H1 (cell line): ENCODE measurements around the gene KRT78. TPM values are rescaled to one million over a fixed set of nuclear protein-coding genes. Genes with fewer than 3 reads are reported as not detected.

Experiments
- CTCF ChIA-PET: fragments of 300-600 bp; sonication (Branson Sonifier 250); formaldehyde crosslinking; loops from one replicate; lab custom pipeline; 2021; ENCODE audit not compliant: partially characterized antibody; lab: Charles Lee
- POLR2A ChIA-PET: fragments of 300-600 bp; sonication (Branson Sonifier 250); formaldehyde crosslinking; loops from one replicate; lab custom pipeline; 2021; ENCODE audit warnings: inconsistent platforms; ENCODE audit not compliant: partially characterized antibody; lab: Charles Lee
- DNase-seq, 2 experiments: peaks; one replicate each; pipeline versions ENCODE4 v3.0.0 to v3.0.0-alpha.2; 2010 to 2022; ENCODE audit warnings: low spot score in 2 of 2, low read depth in 1 of 2, mixed read lengths in 1 of 2
- FAIRE-seq: peaks from 2 replicates; lab custom pipeline; 2011; peaks lifted over from hg19 to GRCh38; lab: Jason Lieb, UNC
- H2AFZ ChIP-seq: 2 replicates; pipeline ENCODE4 v1.8.1; 2012; ENCODE audit warnings: low read length, inconsistent platforms
- H2AK5ac ChIP-seq: 2 replicates; pipeline ENCODE4 v1.6.1; 2013; ENCODE audit warnings: low read depth, low read length
- H2BK120ac ChIP-seq: replicated peaks from 2 replicates; pipeline ENCODE3; 2013; ENCODE audit warnings: low read depth, low read length, inconsistent platforms
- H2BK12ac ChIP-seq: 2 replicates; pipeline ENCODE4 v1.6.1; 2013; ENCODE audit warnings: low read depth, low read length
- H2BK15ac ChIP-seq: 2 replicates; pipeline ENCODE4 v1.6.1; 2013; ENCODE audit warnings: low read length
- H2BK20ac ChIP-seq: 2 replicates; pipeline ENCODE4 v1.6.1; 2013; ENCODE audit warnings: low read length
- H2BK5ac ChIP-seq: 2 replicates; pipeline ENCODE4 v1.6.1; 2013; ENCODE audit warnings: low read depth, low read length
- H3K14ac ChIP-seq: 2 replicates; pipeline ENCODE4 v1.6.1; 2013; ENCODE audit warnings: inconsistent platforms; ENCODE audit not compliant: insufficient read length
- H3K18ac ChIP-seq: 2 replicates; pipeline ENCODE4 v1.6.1; 2013; ENCODE audit warnings: low read length; ENCODE audit errors: extremely low read depth
- H3K23ac ChIP-seq: 2 replicates; pipeline ENCODE4 v1.6.1; 2013; ENCODE audit warnings: inconsistent platforms; ENCODE audit not compliant: insufficient read length
- H3K23me2 ChIP-seq: 2 replicates; pipeline ENCODE4 v1.6.1; 2013; ENCODE audit warnings: low read depth, low read length
- H3K27ac ChIP-seq: 2 replicates; pipeline ENCODE4 v1.6.1; 2011; ENCODE audit warnings: low read depth, low read length, inconsistent platforms
- H3K27me3 ChIP-seq, 4 experiments: replicated peaks in 1 of 4; 1 replicate in 1 of 4; 2 replicates in 3 of 4; pipeline versions ENCODE4 v1.6.1 to v1.8.1; 2011 to 2013; ENCODE audit warnings: low read length in 3 of 4, mild to moderate bottlenecking in 3 of 4, inconsistent platforms in 2 of 4, mixed read lengths in 2 of 4, moderate library complexity in 1 of 4; ENCODE audit not compliant: control insufficient read depth in 3 of 4, insufficient read depth in 3 of 4; ENCODE audit errors: extremely low read depth in 1 of 4
- H3K36me3 ChIP-seq, 4 experiments: 2 replicates each; pipeline versions ENCODE4 v1.6.1 to v1.8.1; 2011 to 2013; ENCODE audit warnings: mild to moderate bottlenecking in 4 of 4, low read length in 3 of 4, moderate library complexity in 2 of 4, control low read depth in 1 of 4, inconsistent platforms in 1 of 4; ENCODE audit not compliant: insufficient read depth in 4 of 4, control insufficient read depth in 2 of 4
- H3K4ac ChIP-seq: replicated peaks from 2 replicates; pipeline ENCODE3; 2013; ENCODE audit warnings: low read length, low read depth, mixed read lengths, inconsistent platforms; ENCODE audit not compliant: insufficient read length
- H3K4me1 ChIP-seq, 4 experiments: replicated peaks in 1 of 4; 1 replicate in 1 of 4; 2 replicates in 3 of 4; pipeline versions ENCODE4 v1.6.1 to v1.8.1; 2011 to 2013; ENCODE audit warnings: low read length in 3 of 4, inconsistent platforms in 2 of 4, mixed read lengths in 1 of 4; ENCODE audit not compliant: insufficient read depth in 4 of 4, control insufficient read depth in 3 of 4
- H3K4me2 ChIP-seq, 2 experiments: 2 replicates each; pipeline versions ENCODE4 v1.6.1 to v1.8.1; 2011 to 2013; ENCODE audit warnings: low read depth in 2 of 2, low read length in 2 of 2, control low read depth in 1 of 2, inconsistent platforms in 1 of 2, mild to moderate bottlenecking in 1 of 2; ENCODE audit not compliant: insufficient read depth in 1 of 2
- H3K4me3 ChIP-seq, 4 experiments: fragments of 200-600, 300-600 bp in 1 of 4; sonication (generic), shearing (Covaris generic), sonication (Bioruptor Twin) in 1 of 4; 2 replicates each; pipeline versions ENCODE4 v1.5.1 to v1.8.1; 2011 to 2016; ENCODE audit warnings: low read length in 4 of 4, low read depth in 3 of 4, control low read depth in 2 of 4, inconsistent platforms in 2 of 4, mild to moderate bottlenecking in 2 of 4, mixed read lengths in 1 of 4, moderate library complexity in 1 of 4; ENCODE audit not compliant: insufficient read depth in 2 of 4; ENCODE audit errors: extremely low read depth in 1 of 4
- H3K56ac ChIP-seq: replicated peaks from 2 replicates; pipeline ENCODE3; 2013; ENCODE audit warnings: low read depth, mild to moderate bottlenecking, mixed read lengths, low read length, inconsistent platforms; ENCODE audit not compliant: insufficient read length
- H3K79me1 ChIP-seq: 2 replicates; pipeline ENCODE4 v1.6.1; 2013; ENCODE audit warnings: low read depth, low read length, control low read depth
- H3K79me2 ChIP-seq, 2 experiments: 2 replicates each; pipeline versions ENCODE4 v1.6.1 to v1.8.1; 2012 to 2013; ENCODE audit warnings: low read length in 2 of 2, mild to moderate bottlenecking in 2 of 2, inconsistent platforms in 1 of 2; ENCODE audit not compliant: insufficient read depth in 2 of 2, control insufficient read depth in 1 of 2
- H3K9ac ChIP-seq, 4 experiments: replicated peaks in 1 of 4; 1 replicate in 1 of 4; 2 replicates in 3 of 4; pipeline versions ENCODE4 v1.6.1 to v1.8.1; 2011 to 2013; ENCODE audit warnings: low read depth in 3 of 4, low read length in 3 of 4, control low read depth in 2 of 4, mild to moderate bottlenecking in 2 of 4, moderate library complexity in 2 of 4, inconsistent platforms in 1 of 4; ENCODE audit errors: extremely low read depth in 1 of 4
- H3K9me3 ChIP-seq, 2 experiments: 2 replicates each; pipeline versions ENCODE4 v1.6.1 to v1.8.1; 2012 to 2013; ENCODE audit warnings: mild to moderate bottlenecking in 2 of 2, moderate library complexity in 2 of 2, control low read depth in 1 of 2, inconsistent platforms in 1 of 2, low read depth in 1 of 2, low read length in 1 of 2, mixed read lengths in 1 of 2; ENCODE audit not compliant: insufficient read depth in 2 of 2
- H4K20me1 ChIP-seq, 2 experiments: replicated peaks in 1 of 2; 2 replicates each; pipeline versions ENCODE3 to v1.8.1; 2011 to 2013; ENCODE audit warnings: inconsistent platforms in 2 of 2, low read length in 2 of 2, mild to moderate bottlenecking in 1 of 2; ENCODE audit not compliant: insufficient read depth in 2 of 2, control insufficient read depth in 1 of 2
- H4K5ac ChIP-seq: 2 replicates; pipeline ENCODE4 v1.6.1; 2013; ENCODE audit warnings: low read length, low read depth, mixed read lengths, inconsistent platforms; ENCODE audit not compliant: insufficient read length
- H4K8ac ChIP-seq: 2 replicates; pipeline ENCODE4 v1.8.0; 2013; ENCODE audit warnings: mild to moderate bottlenecking, moderate library complexity, low read length, inconsistent platforms; ENCODE audit not compliant: insufficient read depth; ENCODE audit errors: extremely low read depth
- H4K91ac ChIP-seq: replicated peaks from 2 replicates; pipeline ENCODE3; 2013; ENCODE audit warnings: low read length, mixed read lengths, inconsistent platforms; ENCODE audit not compliant: insufficient read length
- JUND ChIP-seq: IDR thresholded peaks from 2 replicates; pipeline ENCODE4 v1.6.1; 2011; ENCODE audit warnings: mild to moderate bottlenecking, improper control_type of control experiment, low read length
- RBBP5 ChIP-seq: IDR thresholded peaks from 2 replicates; pipeline ENCODE4 v1.7.1; 2012; ENCODE audit warnings: low read depth, mild to moderate bottlenecking, inconsistent platforms, low read length, moderate library complexity, borderline replicate concordance
- WGBS, 2 experiments: shearing (Covaris generic) in 1 of 2; methylation state at CpG; one replicate each; pipeline versions ENCODE4 v1.1.6 to v1.1.7; 2013 to 2015; ENCODE audit warnings: low lambda C conversion rate in 2 of 2, mixed read lengths in 2 of 2, inconsistent platforms in 1 of 2, low coverage in 1 of 2, missing lambda C conversion rate in 1 of 2; ENCODE audit not compliant: insufficient replicate concordance in 2 of 2, insufficient coverage in 1 of 2, insufficient read length in 1 of 2; ENCODE audit errors: extremely low coverage in 1 of 2, missing lambda C conversion rate in 1 of 2; 5-methylcytosine and 5-hydroxymethylcytosine counted together
- polyA plus RNA-seq, 7 experiments: library from polyadenylated mRNA; depleted of rRNA in 3 of 7; stranded (reverse) in 5 of 7; unstranded in 2 of 7; fragments of >200 nt in 5 of 7; fragments of 200-250 nt in 2 of 7; gene quantifications; 1 replicate in 5 of 7; 2 replicates in 1 of 7; 4 replicates in 1 of 7; pipeline versions ENCODE4 v1.2.1 to v1.2.3, GENCODE V29; 2011 to 2013; ENCODE audit warnings: missing spikeins in 2 of 7, mixed read lengths in 2 of 7
- total RNA-seq: library from RNA; stranded (reverse); fragmentation: NEBNext Ultra II Directional; extraction: Animal tissue kit (Norgen Biotek cat#: 25700); gene quantifications from 2 replicates; pipeline ENCODE4 v1.2.1, GENCODE V29; 2021

Gene KRT78
- total and polyA plus RNA-seq, 2 of the 8 experiments (the other 6 are each of a cell fraction or from before 2014, with no cell fraction given): not detected

- no peak overlapping the region for H4K5ac ChIP-seq
- H3K4me1 ChIP-seq: no peaks in the 10 kb centered on the region
- no peak overlapping the region for H2BK5ac ChIP-seq
- no peak overlapping the region for H3K4me2 ChIP-seq
- no peak for TF ChIP-seq RBBP5
- TF ChIP-seq JUND: no peak
- no peak overlapping the region for H3K4ac ChIP-seq
- no peaks in the 10 kb centered on the region for H3K79me2 ChIP-seq
- no peak overlapping the region for H3K23ac ChIP-seq
- no peak overlapping the region for H4K91ac ChIP-seq
- H3K27ac ChIP-seq: no peak overlapping the region
- WGBS, 2 experiments: 94% methylated on average over 5 of the region's 5 CpGs; no CpG with 5 or more reads in 1 of the 2 experiments
- H3K18ac ChIP-seq: no peak overlapping the region
- H2BK120ac ChIP-seq: no peak overlapping the region
- no peak overlapping the region for H2BK15ac ChIP-seq
- H3K4me3 ChIP-seq: no peak overlapping the region
- H3K36me3 ChIP-seq: no peaks in the 10 kb centered on the region
- POLR2A ChIA-PET: no interaction called here
- no peak for DNase-seq
- no peak for FAIRE-seq
- H3K79me1 ChIP-seq: no peaks in the 10 kb centered on the region
- no peaks in the 10 kb centered on the region for H3K9me3 ChIP-seq
- CTCF ChIA-PET: no interaction called here
- no peak overlapping the region for H2BK12ac ChIP-seq
- no peak overlapping the region for H3K56ac ChIP-seq
- no peak overlapping the region for H2AK5ac ChIP-seq
- no peak overlapping the region for H3K14ac ChIP-seq
- H4K8ac ChIP-seq: no peak overlapping the region
- no peak overlapping the region for H2BK20ac ChIP-seq
- H4K20me1 ChIP-seq: no peaks in the 10 kb centered on the region
- no peaks in the 10 kb centered on the region for H3K23me2 ChIP-seq
- no peak overlapping the region for H3K9ac ChIP-seq
- H3K27me3 ChIP-seq: no peaks in the 10 kb centered on the region; a peak in 1 of 7 replicates
- no peak overlapping the region for H2AFZ ChIP-seq
These were observed 1.9 kb upstream of the KRT78 start for GRCh38 chr12:52850681-52851080.
